Lower leg skin (tissue), 4 donors: Measurements from ENCODE around the gene PSMD1. TPM values are rescaled to one million over a fixed set of nuclear protein-coding genes. Genes with fewer than 3 reads are reported as not detected.
"Not testable (repeated sequence)": the region's sequence is repeated elsewhere in the genome, so short reads cannot be mapped to it uniquely, and the experiment has no call there.

Experiments
- DNase-seq, 2 donors: peaks; one replicate each; pipeline ENCODE4 v3.0.0-alpha.2; 2019; ENCODE audit warnings: low spot score in 2 of 2
- H3K4me3 ChIP-seq: fragments of 200-600 bp; sonication (generic); 2 replicates; pipeline ENCODE4 v1.5.1; 2017; ENCODE audit warnings: mild to moderate bottlenecking, low read depth; ENCODE audit not compliant: poor library complexity, severe bottlenecking
- CTCF ChIP-seq, 3 donors: fragments of 450-650 bp; IDR thresholded peaks; one replicate each; pipeline ENCODE4 v1.5.1; 2016; ENCODE audit warnings: antibody characterized with exemption in 3 of 3, mild to moderate bottlenecking in 3 of 3, moderate library complexity in 2 of 3
- POLR2A ChIP-seq, 2 donors: fragments of 450-650 bp; IDR thresholded peaks; one replicate each; pipeline ENCODE4 v1.6.1; 2016 to 2017; ENCODE audit warnings: antibody characterized with exemption in 2 of 2, mild to moderate bottlenecking in 1 of 2, moderate library complexity in 1 of 2
- WGBS, 2 donors: methylation state at CpG; one replicate each; pipeline ENCODE4 v1.1.5; 2018; 5-methylcytosine and 5-hydroxymethylcytosine counted together
- intact Hi-C: fragments of 100-400 bp; cut with DNase I; formaldehyde crosslinking; loops from one replicate; pipeline ENCODE4 v1.15.0; 2023; ENCODE audit warnings: low total_unique reads
- total RNA-seq, 4 donors: library from RNA; depleted of rRNA; stranded (reverse); fragments of >200 nt; gene quantifications; one replicate each; pipeline ENCODE4 v1.1.0, GENCODE V29; 2016

Gene PSMD1
- total RNA-seq, 4 donors from 2014 or later, result 49.8 to 67.9 (median 57.4) TPM

- TF ChIP-seq CTCF (IDR thresholded peaks at IDR 0.05) (no peak), POLR2A (IDR thresholded peaks at IDR 0.05) (no peak)
- 43 to 55% methylated on average over 4 of the region's 4 CpGs for WGBS, 2 donors
- DNase-seq, result no peak
- intact Hi-C loops, result no loop called here
- H3K4me3 ChIP-seq, result no peak overlapping the region
Observed at GRCh38 chr2:231017231-231017598, 39.5 kb upstream of the PSMD1 start.

- no peak overlapping the region for H3K4me3 ChIP-seq
- WGBS, 2 donors, result 91 to 95% methylated on average over 3 of the region's 3 CpGs
- no peak for TF ChIP-seq CTCF (IDR thresholded peaks at IDR 0.05)
- no peak for TF ChIP-seq POLR2A (IDR thresholded peaks at IDR 0.05)
- no peak for DNase-seq
- intact Hi-C loops, result no loop called here
Observed at GRCh38 chr2:231018184-231018583, 38.5 kb upstream of the PSMD1 start.

- 93 to 98% methylated on average over 3 of the region's 3 CpGs for WGBS, 2 donors
- DNase-seq, intact Hi-C loops, H3K4me3 ChIP-seq: not testable (repeated sequence)
Observed at GRCh38 chr2:231025059-231025458, 31.6 kb upstream of the PSMD1 start.

GRCh38 chr2:231028889-231029288 is 27.8 kb upstream of the PSMD1 start:
- intact Hi-C loops, result no loop called here
- no peak overlapping the region for H3K4me3 ChIP-seq
- no peak for DNase-seq
- TF ChIP-seq CTCF (IDR thresholded peaks at IDR 0.05) (no peak), POLR2A (IDR thresholded peaks at IDR 0.05) (no peak)

- TF ChIP-seq CTCF (IDR thresholded peaks at IDR 0.05), result no peak
- no peak for TF ChIP-seq POLR2A (IDR thresholded peaks at IDR 0.05)
- 81 to 89% methylated on average over 9 of the region's 9 CpGs for WGBS, 2 donors
- intact Hi-C loops, result no loop called here
- no peak overlapping the region for H3K4me3 ChIP-seq
- DNase-seq, result no peak
Observed at GRCh38 chr2:231029563-231029962, 27.1 kb upstream of the PSMD1 start.

GRCh38 chr2:231030725-231031124 is 25.9 kb upstream of the PSMD1 start:
- no peak for TF ChIP-seq CTCF (IDR thresholded peaks at IDR 0.05)
- TF ChIP-seq POLR2A (IDR thresholded peaks at IDR 0.05), result no peak
- intact Hi-C loops, result no loop called here
- no peak overlapping the region for H3K4me3 ChIP-seq
- DNase-seq, result no peak
- WGBS, 2 donors, result 77 to 84% methylated on average over 3 of the region's 3 CpGs
